GM19193 (cell line): ENCODE measurements around the gene CLASRP.

Source experiments
- POLR2A ChIP-seq: IDR thresholded peaks from 4 replicates; pipeline ENCODE4 v1.6.1; 2011; ENCODE audit not compliant: insufficient read depth, insufficient read length; ENCODE audit errors: extremely low read depth

Gene CLASRP

DNA sequence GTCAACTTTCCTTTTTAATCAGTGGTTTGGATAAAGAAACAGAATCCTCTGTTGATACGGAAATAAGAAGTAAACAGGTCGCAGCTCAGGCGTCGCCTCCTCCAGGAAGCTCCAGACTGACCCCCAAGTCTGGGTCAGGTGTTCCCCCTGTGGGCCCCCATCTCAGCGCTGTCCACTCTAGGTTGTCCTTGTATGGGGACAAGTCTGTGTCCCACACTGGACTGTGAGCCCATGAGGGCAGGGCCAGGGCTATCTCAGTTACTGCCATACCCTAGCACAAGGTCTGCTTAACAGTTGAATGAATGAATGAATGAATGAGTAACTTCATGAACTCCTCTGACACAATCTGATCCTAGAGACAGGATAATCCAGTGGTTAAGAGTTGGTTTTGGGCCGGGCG lies 7.5 kb downstream of the CLASRP start:
- no peak for TF ChIP-seq POLR2A

DNA sequence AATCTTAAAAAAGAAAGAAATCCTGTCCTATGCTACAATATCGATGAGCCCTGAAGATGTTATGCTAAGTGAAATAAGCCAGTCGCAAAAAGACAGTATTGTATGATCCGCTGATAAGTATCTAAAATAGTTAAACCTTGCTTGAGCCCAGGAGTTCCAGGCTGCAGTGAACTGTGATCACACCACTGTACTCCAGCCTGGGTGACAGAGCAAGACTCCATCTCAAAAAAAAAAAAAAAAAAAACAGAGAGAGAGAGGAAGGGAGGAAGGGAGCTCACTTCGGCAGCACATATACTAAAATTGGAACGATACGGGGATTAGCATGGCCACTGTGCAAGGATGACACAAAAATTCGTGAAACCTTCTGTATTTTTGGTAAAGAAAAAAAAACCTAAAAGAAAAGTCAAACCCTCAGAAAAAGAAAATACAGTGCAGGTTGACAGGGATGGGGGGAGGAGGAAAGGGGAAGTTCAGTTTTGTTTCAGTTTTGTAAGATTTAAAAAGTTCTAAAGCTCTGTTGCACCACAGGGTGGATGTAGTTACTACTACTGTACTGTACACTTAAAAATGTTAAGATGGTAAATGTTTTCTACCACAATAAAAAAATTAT lies 8.4 kb downstream of the CLASRP start:
- TF ChIP-seq POLR2A = no peak

GRCh38 chr19:45049073-45049736 lies 10.4 kb downstream of the CLASRP start:
- no peak for TF ChIP-seq POLR2A

GRCh38 chr19:45050036-45050435 lies 11.2 kb downstream of the CLASRP start:
- no peak for TF ChIP-seq POLR2A

GRCh38 chr19:45051929-45052579 lies 13.2 kb downstream of the CLASRP start:
- TF ChIP-seq POLR2A = no peak

- TF ChIP-seq POLR2A = no peak
Measured at GRCh38 chr19:45056831-45057230, 18.0 kb downstream of the CLASRP start.

GRCh38 chr19:45057444-45057843 lies 18.6 kb downstream of the CLASRP start:
- no peak for TF ChIP-seq POLR2A

DNA sequence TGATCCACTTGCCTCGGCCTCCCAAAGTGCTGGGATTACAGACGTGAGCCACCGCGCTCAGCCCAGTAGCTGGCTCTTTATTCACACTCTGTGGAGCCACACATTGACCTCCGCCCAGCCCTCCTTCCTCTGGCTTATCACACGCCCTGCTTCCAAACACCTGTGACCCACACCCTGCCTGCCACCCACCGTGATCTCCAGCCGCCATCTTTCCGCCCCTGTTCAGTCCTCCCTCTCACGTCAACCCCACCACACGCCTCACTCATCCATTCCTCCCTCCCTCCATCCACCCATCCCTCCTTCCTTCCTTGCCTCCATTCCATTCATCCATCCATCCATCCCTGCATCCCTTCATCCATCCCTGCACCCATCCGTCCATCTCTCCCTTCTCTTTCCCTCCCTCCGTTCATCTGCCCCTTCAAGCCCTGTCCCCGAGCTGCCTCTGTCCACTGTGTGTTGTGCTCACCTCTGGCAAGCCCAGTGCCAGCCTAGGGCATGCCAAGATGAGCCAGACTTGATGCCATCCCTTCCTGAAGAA lies 19.8 kb downstream of the CLASRP start:
- TF ChIP-seq POLR2A = no peak

DNA sequence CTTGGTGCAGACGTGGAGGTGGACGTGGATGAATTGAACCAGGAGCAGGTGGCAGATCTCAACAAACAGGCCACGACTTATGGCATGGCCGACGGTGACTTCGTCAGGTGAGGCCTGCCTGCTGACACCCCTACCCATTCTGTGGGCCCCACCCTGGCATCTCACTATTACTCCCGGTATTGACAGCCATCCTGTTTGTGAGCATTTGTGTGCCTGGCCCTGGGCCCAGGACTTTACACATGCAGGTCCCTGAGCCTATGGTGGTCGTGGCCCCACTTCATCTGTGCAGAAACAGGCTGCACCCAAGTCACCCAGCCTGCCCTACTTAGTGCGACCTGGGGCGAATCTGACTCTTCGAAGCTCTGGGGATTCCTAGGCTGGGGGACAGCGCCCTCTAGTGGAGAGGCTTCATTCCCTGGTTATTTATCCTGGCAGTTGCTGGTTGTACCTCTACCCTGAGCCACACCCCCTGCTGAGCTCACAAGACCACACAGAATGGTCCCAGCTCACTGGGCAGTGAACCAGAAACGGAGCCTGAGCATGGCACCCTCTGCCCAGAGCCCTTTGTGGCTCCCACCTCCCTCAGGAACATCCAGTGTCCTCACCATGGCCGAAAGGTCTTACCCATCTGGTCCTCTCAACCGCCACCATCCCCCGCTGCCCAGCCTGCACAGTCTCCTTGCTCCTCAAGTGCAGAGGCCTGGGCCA lies 20.6 kb downstream of the CLASRP start:
- no peak for TF ChIP-seq POLR2A

DNA sequence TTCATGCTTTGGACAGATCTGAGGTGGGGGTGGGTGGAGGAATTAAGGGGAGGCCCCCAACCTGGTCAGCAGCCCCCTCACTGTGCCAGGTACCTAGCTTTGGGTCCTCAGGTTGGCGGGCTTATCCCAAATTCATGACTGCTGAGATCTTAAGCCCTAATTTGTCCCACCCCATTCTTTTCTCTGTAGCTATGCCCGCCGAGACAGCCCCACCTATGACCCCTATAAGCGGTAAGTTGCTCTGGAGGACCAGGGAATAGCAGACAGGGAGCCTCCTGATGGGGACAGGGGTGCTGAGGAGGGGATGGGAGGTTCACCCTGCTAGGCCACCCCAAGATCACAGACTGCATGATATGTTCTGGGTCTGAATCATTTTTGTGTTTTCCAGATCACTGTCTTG lies 23.1 kb downstream of the CLASRP start:
- TF ChIP-seq POLR2A = no peak

DNA sequence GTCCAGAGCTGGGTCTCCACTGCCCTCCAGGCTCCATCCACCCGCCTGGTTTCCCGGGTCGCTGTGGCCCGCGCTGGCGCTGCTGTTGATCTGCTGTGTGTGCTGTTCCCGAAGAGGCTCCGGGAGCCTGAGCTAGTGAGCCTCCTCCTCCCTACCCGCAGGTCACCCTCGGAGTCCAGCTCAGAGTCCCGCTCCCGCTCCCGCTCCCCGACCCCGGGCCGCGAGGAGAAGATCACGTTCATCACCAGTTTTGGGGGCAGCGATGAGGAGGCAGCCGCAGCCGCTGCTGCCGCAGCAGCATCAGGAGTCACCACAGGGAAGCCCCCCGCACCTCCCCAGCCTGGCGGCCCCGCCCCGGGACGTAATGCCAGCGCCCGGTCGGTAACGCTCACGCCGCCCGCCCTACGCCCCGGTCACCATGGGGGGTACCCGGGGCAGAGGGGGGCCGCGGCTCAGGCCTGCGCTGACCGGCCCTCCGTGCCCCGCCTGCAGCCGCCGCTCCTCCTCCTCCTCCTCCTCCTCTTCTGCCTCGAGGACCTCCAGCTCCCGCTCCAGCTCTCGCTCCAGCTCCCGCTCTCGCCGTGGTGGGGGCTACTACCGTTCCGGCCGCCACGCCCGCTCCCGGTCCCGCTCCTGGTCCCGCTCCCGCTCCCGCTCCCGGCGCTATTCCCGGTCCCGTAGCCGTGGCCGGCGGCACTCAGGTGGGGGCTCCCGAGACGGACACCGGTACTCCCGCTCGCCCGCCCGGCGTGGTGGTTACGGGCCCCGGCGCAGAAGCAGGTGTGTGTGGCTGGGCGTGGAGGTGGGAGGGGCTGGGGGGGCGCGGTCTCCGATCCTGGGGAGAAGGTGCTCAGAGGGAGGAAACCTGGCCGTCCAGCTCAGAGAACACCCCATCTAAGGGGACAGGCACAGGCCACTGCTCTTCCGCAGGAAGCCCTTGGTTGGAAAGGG lies 25.3 kb downstream of the CLASRP start:
- TF ChIP-seq POLR2A = no peak

- no peak for TF ChIP-seq POLR2A
Measured at GRCh38 chr19:45066921-45067661, 28.2 kb downstream of the CLASRP start.

- TF ChIP-seq POLR2A = no peak
Measured at GRCh38 chr19:45068041-45068440, 29.2 kb downstream of the CLASRP start.
